Activated B cell treated with CpG ODN at 0.5 μM for 24 hours (primary cell): ENCODE results near the gene DMAP1. TPM values are rescaled to one million over a fixed set of nuclear protein-coding genes. Genes with fewer than 3 reads are reported as not detected.

Source experiments
- ATAC-seq: fragments of 200-7000 bp; cut with Tn5 transposase; one replicate; pipeline ENCODE4 v1.10.0; 2021; ENCODE audit warnings: low read depth, mild to moderate bottlenecking, moderate library complexity
- CTCF ChIA-PET: fragments of 350-600 bp; sonication (Branson Sonifier 250); formaldehyde crosslinking; loops from one replicate; lab custom pipeline; 2021; ENCODE audit warnings: antibody characterized with exemption; lab: Charles Lee
- POLR2A ChIA-PET: fragments of 350-600 bp; sonication (Branson Sonifier 250); formaldehyde crosslinking; loops from one replicate; lab custom pipeline; 2021; ENCODE audit warnings: antibody characterized with exemption; lab: Charles Lee
- DNase-seq: peaks from one replicate; pipeline ENCODE4 v3.0.0; 2022
- H3K27ac Mint-ChIP-seq: one replicate; pipeline ENCODE4 v1.8.0; 2020; ENCODE audit warnings: mixed read lengths
- H3K27me3 Mint-ChIP-seq: one replicate; pipeline ENCODE4 v1.8.0; 2021; ENCODE audit warnings: mixed read lengths
- H3K36me3 Mint-ChIP-seq: one replicate; pipeline ENCODE4 v1.8.0; 2021; ENCODE audit warnings: low read depth, mixed read lengths
- H3K4me1 Mint-ChIP-seq: one replicate; pipeline ENCODE4 v1.8.0; 2021; ENCODE audit warnings: mixed read lengths
- H3K4me3 Mint-ChIP-seq: one replicate; pipeline ENCODE4 v1.8.0; 2020; ENCODE audit warnings: mild to moderate bottlenecking, mixed read lengths
- H3K9me3 Mint-ChIP-seq: one replicate; pipeline ENCODE4 v1.8.0; 2020; ENCODE audit warnings: mixed read lengths
- intact Hi-C: fragments of 100-400 bp; cut with micrococcal nuclease; formaldehyde crosslinking; loops from one replicate; pipeline ENCODE4 v1.15.1; 2024
- total RNA-seq: library from RNA; stranded (reverse); gene quantifications from 2 replicates; pipeline ENCODE4 v1.2.3, GENCODE V29; 2022
- TF ChIP-seq, protein P1 (sequence below): fragments of 200-600 bp; IDR thresholded peaks from one replicate; pipeline ENCODE4 v1.8.0; 2022; ENCODE audit warnings: antibody characterized with exemption, mild to moderate bottlenecking

Gene DMAP1
- total RNA-seq, 1 donor from 2014 or later: 64.7 TPM

DNA sequence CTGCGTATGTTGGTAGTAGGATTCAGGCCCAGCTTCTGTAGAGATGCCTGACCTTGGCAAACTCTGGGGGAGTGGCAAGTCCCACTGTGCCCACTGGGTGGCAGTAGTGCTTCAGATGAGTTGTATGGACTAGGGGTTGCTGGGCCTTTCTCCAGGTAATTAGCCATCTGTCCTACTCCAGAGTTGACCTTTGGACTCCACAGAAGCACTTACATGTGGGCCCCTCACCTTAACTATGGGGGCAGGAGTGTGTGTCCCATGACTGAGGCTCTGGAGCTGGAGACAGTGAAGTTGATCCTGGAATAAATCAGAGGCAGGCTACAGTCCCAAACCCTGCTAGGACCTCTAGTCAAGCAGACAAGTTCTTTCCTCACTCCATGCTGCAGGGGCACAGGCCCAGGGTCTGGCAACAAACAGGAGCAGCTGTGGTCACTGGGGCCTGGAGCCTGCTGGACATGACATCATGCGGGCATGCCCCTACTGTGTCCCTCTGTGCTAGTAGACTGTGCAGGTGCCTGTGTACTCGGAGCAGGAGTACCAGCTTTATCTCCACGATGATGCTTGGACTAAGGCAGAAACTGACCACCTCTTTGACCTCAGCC, 4.6 kb downstream of the DMAP1 start:
- Mint-ChIP-seq H3K4me3 (no peak overlapping the region), H3K27me3 (no peaks in the 10 kb centered on the region), H3K36me3 (peaks cover 75% of the 10 kb centered on the region), H3K4me1 (peaks cover 33% of the 10 kb centered on the region), H3K27ac (no peak overlapping the region), H3K9me3 (no peaks in the 10 kb centered on the region)
- TF ChIP-seq, protein P1, sequence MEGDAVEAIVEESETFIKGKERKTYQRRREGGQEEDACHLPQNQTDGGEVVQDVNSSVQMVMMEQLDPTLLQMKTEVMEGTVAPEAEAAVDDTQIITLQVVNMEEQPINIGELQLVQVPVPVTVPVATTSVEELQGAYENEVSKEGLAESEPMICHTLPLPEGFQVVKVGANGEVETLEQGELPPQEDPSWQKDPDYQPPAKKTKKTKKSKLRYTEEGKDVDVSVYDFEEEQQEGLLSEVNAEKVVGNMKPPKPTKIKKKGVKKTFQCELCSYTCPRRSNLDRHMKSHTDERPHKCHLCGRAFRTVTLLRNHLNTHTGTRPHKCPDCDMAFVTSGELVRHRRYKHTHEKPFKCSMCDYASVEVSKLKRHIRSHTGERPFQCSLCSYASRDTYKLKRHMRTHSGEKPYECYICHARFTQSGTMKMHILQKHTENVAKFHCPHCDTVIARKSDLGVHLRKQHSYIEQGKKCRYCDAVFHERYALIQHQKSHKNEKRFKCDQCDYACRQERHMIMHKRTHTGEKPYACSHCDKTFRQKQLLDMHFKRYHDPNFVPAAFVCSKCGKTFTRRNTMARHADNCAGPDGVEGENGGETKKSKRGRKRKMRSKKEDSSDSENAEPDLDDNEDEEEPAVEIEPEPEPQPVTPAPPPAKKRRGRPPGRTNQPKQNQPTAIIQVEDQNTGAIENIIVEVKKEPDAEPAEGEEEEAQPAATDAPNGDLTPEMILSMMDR: peak; percentile 95
- ChIA-PET CTCF (interaction anchor here (0.6 to 1.7 kb wide), 14 partner anchors 9 to 435 kb away, joined by 3 to 15 read pairs (median 4); no protein-coding TSS in a partner anchor), POLR2A (no interaction called here)
- peak; percentile 58 for DNase-seq
- peak; percentile 53 for ATAC-seq
- intact Hi-C loops: loop anchor here (1.0 to 10.0 kb wide), 5 partner anchors 20 to 435 kb away; partner anchors contain the start of genes ATP6V0B, B4GALT2 and DPH2

DNA sequence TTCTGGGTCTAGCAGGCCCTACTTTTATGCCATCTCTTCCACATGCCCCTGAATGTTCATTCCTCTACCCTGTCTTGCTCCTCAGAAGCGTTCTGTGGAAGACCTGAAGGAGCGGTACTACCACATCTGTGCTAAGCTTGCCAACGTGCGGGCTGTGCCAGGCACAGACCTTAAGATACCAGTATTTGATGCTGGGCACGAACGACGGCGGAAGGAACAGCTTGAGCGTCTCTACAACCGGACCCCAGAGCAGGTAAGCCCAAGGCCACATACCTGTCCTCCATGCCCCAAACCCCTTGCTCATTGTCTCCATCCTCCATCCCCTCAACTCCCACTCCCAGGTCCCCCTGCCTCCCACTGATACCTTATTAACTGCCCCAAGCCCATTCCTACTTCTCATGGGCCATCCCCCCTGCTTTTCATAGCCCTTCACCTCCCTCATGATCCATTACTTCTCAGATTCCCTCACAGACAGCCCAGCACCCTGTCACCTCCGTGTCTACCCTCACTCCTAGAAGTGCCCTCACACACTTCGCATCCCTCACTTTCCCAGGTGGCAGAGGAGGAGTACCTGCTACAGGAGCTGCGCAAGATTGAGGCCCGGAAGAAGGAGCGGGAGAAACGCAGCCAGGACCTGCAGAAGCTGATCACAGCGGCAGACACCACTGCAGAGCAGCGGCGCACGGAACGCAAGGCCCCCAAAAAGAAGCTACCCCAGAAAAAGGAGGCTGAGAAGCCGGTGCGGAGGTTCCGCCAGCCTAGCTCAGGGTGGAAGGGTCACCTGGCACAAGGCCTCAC, 5.4 kb downstream of the DMAP1 start:
- intact Hi-C loops: loop anchor here (10.0 kb wide), 1 partner anchor 244 kb away; the partner anchor contains the start of genes ATP6V0B, B4GALT2 and DPH2
- CTCF ChIA-PET: interaction anchor here (1.4 to 1.6 kb wide), 6 partner anchors 9 to 434 kb away, joined by 4 to 15 read pairs (median 5); no protein-coding TSS in a partner anchor
- Mint-ChIP-seq H3K4me3 (no peak overlapping the region), H3K27me3 (no peaks in the 10 kb centered on the region), H3K27ac (no peak overlapping the region), H3K9me3 (no peaks in the 10 kb centered on the region), H3K4me1 (peaks cover 34% of the 10 kb centered on the region), H3K36me3 (peaks cover 71% of the 10 kb centered on the region)
- DNase-seq: no peak
- ATAC-seq: no peak
- POLR2A ChIA-PET: no interaction called here
- TF ChIP-seq, protein P1: no peak

GRCh38 chr1:44219301-44219626, 6.0 kb downstream of the DMAP1 start:
- peaks cover 71% of the 10 kb centered on the region for H3K36me3 Mint-ChIP-seq
- CTCF ChIA-PET: interaction anchor here (1.6 kb wide), 1 partner anchor 433 kb away, joined by 7 read pairs; no protein-coding TSS in a partner anchor
- intact Hi-C loops: loop anchor here (10.0 kb wide), 1 partner anchor 244 kb away; the partner anchor contains the start of genes ATP6V0B, B4GALT2 and DPH2
- no peaks in the 10 kb centered on the region for H3K9me3 Mint-ChIP-seq
- ATAC-seq (no peak), DNase-seq (no peak)
- TF ChIP-seq, protein P1: no peak
- POLR2A ChIA-PET: no interaction called here
- no peaks in the 10 kb centered on the region for H3K27me3 Mint-ChIP-seq
- H3K4me1 Mint-ChIP-seq: peaks cover 31% of the 10 kb centered on the region
- H3K4me3 Mint-ChIP-seq: no peak overlapping the region
- no peak overlapping the region for H3K27ac Mint-ChIP-seq

GRCh38 chr1:44220001-44220751, 6.9 kb downstream of the DMAP1 start:
- intact Hi-C loops: no loop called here
- Mint-ChIP-seq H3K9me3 (no peaks in the 10 kb centered on the region), H3K27me3 (no peaks in the 10 kb centered on the region), H3K4me3 (no peak overlapping the region), H3K36me3 (peaks cover 69% of the 10 kb centered on the region), H3K4me1 (peaks cover 24% of the 10 kb centered on the region), H3K27ac (no peak overlapping the region)
- ATAC-seq: no peak
- DNase-seq: no peak
- ChIA-PET CTCF (interaction anchor here (1.6 kb wide), 1 partner anchor 432 kb away, joined by 7 read pairs; no protein-coding TSS in a partner anchor), POLR2A (interaction anchor here (0.5 kb wide), 1 partner anchor 1173 kb away, joined by 3 read pairs; no protein-coding TSS in a partner anchor)
- TF ChIP-seq, protein P1: no peak
